GM19395 (cell line): Measurements from ENCODE around the gene MTTP.

Experiments used
- ATAC-seq: cut with Tn5 transposase; IDR thresholded peaks from one replicate; pipeline ENCODE4 v1.9.1; 2021; ENCODE audit warnings: mild to moderate bottlenecking, moderate library complexity; ENCODE audit not compliant: unreplicated experiment

The MTTP gene

DNA sequence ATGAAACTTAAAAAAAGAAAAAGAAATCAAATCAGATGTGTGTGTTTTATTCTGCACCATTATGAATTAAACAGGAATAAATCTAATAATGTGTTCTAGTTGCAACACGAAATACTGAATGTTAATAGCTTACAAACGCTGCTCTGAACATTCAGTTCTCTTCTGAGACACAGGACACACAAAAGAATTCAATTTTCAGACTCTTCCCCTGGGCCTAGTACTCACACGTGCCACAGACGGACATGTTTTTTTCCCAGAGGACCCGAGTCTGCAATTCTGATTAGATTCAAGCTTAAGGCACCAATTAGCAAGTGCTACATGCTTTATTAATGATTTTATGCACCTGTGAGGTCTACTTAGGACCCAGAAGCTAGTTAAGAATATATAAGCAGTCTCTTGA lies 62.5 kb downstream of the MTTP start:
- no peak for ATAC-seq

DNA sequence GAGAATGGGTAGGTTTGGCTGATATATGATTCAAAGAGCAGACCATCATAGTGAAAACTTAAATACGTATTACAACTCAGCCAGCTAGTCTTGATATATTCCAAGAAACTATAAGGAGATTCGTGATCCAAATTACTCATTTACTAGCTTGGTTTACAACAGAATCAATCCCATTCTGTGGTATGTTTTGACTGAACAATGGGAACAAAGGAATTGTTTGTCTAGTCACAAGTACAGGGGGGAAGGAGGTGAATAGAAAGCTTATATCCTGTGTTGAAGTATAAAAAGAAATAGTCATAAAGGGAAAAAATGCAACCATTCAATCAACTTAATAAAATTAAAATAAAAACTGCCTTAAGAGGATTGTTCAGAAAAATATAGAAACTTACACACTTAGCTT lies 66.1 kb downstream of the MTTP start:
- no peak for ATAC-seq

DNA sequence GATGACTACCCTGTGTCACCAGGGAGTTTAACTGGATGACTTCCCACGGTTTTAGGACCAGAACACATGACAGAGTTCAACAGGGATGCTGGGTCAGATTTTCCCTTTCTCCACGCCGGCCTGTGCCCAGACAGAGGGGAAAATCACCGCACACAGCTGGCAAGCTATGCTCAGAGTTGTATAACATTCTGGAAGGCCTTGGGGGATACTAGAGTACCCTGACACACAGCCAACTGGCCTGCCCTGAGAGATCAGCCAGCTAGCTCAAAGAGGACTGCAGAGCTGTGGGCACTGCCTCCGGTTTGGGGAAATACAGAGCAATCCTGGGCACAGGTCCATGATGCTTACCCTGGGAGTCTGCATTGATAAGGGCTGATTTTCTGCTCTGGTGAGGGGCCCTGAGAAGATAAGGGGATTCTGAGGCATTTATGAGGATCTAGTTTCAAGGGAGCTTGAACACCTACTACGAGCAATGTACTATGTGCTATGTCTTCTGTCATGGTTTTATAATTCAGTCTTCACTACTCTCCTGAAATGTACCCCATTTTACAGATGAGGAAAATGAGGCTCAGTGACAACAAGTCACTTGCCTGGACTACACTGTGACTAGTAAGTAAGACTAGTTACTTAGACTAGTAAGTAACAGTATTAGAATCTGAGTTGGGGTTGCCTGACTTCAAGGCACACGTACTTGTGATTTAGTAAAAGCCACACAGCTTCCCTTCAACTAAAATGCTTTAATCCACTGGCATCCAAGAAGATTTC lies 68.3 kb downstream of the MTTP start:
- ATAC-seq, result no peak

DNA sequence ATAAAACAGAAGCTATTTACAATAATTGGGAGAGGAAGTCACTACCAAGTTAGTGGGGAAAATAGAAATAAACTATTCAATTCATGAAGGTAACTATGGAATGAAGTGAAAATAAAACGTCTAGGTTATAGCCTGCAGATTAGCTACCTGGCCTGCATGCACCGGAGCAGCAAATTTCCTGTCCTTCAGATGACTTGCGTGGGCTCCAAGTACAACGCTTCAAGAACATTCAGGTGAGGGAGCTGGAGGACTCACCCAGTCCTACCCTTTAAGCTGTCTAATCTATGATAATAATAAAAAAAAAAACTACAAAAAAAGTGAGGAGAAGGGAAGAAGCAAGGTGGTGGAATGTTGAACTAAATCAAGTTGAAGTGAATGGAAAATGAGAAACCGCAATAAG lies 69.8 kb downstream of the MTTP start:
- ATAC-seq, result no peak

DNA sequence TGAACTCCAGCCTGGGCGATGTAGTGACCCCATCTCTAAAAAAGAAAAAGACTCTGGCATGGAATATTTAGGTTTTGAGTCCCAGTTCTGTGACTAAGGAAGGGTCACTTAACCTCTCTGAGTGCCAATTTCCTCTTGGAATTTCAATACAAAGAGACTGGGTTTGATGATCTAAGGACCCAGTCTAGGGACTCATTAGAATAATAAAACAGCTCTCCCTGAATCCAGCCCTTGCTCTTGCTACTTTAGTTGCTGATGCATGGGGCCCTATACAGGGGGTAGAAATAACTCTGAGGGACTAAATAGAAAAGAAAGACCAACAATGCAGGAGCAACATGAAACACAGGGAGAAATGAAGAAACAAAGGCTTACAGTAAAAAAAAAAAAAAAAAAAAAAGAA lies 70.4 kb downstream of the MTTP start:
- no peak for ATAC-seq

DNA sequence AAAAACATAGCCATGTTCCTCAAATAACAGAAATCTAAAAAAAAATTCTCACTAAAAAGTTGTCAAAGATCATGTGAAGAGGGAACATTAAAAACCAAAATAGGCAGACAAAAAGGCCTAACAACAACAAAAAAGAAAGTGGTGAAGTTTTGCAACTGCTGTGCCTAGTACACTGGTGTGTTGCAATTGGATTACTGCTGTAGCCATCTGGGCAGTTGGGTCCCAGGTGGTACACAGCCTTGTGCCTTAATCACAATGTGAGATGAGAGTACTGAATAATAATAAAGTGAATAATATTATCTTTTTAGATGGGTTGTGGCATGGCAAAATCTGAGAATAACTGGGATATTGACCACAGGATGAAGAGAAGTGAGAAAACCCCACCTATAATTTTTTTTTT lies 71.0 kb downstream of the MTTP start:
- ATAC-seq, result no peak

DNA sequence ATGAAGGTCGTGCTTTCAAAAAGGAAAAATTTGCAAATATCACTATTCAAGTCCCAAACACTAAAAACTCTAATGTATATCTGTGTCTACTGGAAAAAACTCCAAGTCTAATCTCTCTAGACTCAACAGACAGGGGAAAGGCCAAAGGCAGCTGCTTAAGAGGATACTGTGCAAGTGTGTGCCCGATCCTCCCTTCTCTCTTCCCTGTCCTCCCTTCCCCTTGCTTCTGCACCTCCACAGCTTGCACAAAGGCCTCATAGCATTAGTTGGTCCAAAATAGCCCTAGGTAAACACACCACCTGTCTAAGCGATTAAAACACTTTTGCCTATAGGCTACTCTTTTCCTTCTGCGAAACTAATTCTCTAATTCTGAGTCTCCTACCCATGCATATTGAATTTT lies 72.4 kb downstream of the MTTP start:
- ATAC-seq, result no peak

DNA sequence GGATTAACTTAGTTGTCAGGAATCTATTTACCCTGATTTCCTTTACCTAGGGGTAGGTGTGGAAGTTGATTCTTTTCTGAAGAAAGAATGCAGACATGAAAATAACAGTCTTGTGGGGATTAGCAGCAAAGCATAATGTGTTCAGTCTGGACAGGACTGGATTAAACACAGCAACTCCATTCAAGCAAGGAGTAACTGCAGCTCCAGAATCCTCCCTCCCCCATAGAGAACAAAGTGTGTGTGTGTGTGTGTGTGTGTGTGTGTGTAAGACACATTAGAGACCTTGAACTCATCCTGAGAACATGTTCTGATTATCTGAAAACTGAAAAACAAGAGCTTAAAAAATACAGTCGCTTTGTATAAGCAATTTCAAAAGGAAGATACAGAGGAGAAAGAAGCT lies 73.7 kb downstream of the MTTP start:
- no peak for ATAC-seq

DNA sequence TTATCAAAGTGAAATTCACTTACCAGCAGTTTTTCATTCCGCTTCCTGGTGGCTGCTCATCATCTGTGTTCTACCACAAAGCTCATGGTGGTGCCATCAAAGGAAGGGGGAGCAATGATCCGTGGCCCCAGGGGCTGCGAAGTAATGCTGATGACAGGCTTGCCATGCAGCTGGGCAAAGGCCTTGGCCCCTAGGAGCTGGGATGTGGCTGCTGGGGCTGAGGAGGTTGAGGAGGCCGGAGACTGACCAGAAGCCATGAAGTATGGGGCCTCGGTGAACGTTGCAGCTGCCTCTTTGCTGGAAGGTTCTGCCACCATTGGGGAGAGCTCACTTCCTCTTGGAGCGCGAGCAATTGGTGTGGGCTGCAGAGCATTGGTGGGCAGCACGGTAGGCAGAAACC lies 74.6 kb downstream of the MTTP start:
- no peak for ATAC-seq

DNA sequence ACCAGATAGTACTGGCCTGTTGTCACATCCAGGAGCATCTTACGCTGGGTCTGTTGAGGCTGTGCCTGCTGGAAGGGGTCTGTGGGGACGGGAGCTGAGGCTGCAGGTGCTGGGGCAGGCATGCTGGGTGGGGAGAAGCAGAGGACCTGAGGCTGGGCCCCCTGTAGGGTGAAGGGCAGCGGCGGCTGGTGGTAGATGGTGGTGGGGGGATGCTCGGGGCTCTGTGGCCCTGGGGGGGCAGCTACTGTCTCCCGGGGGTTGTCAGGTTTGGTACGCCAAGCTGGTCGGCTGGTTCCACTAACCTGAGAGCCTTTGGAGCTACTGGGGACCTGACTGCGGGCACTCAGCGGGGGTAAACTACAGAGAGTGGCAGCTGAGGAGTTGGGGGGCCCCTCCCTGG lies 75.2 kb downstream of the MTTP start:
- no peak for ATAC-seq

DNA sequence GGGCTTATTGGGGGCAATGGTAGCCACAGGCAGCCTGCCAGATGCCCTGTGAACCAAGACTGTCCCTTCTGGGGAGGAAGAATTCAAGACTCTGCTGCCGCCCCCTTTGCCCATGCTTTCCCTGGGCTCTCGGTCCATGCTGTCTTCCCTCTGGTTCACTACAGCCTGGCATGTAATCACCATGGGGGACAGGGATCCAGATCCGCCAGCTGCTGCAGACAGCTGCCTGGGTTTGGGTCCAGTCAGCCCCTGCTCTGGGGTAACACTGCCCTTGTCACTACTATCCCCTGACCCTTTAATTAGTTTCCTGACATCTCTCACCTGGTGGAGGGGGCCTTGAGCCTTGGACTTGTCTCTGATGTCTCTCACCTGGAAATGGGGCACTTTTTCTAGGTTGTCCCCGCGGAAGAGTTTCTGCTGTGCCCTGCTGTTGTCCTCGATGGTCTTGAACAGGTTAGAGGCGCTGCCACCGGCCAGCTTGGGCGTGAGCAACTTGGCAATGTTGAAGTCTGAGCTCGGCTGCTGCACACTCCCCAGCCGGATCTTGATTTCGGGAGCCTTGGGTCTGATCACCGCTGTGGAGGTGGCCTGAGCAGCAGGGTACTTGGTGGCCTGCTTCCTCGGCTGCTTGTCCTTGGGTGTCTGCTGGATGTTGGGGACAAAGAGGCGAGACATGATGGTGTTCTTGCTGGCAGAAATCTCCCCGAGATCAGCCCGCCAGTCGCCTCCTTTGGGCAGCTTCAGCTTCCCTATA lies 76.6 kb downstream of the MTTP start:
- no peak for ATAC-seq

DNA sequence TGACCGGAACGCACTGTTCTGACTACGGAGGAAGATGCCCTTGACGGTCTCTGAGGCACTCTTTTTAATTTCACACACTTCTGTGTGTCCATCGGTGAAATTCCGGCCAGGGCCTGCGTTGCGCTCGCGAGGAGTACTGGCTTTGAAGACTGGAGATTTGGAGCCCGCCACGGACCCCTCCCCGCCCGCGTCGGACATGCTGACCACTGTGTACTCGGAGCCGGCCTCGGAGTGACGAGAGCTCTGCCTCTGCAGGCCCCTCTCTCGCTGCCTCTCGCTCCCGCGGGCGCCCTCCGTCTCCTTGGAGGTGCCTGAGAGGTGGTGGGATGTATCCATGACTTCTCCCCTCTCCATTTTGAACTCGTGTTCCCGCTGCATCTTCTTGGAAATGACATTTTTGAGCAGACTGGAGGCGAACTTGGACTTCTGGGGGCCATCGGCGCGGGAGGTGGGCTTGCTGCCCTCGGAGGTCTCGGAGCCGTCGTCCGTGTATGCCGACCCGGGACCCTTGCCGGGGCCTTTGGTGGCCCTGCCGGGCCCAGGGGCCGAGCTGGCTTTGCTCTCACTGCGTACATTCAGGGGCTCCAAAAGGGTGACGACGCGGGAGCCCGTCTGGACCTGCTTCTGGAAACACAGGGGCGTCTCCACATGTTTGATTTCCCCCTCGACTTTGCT lies 77.3 kb downstream of the MTTP start:
- ATAC-seq, result no peak

DNA sequence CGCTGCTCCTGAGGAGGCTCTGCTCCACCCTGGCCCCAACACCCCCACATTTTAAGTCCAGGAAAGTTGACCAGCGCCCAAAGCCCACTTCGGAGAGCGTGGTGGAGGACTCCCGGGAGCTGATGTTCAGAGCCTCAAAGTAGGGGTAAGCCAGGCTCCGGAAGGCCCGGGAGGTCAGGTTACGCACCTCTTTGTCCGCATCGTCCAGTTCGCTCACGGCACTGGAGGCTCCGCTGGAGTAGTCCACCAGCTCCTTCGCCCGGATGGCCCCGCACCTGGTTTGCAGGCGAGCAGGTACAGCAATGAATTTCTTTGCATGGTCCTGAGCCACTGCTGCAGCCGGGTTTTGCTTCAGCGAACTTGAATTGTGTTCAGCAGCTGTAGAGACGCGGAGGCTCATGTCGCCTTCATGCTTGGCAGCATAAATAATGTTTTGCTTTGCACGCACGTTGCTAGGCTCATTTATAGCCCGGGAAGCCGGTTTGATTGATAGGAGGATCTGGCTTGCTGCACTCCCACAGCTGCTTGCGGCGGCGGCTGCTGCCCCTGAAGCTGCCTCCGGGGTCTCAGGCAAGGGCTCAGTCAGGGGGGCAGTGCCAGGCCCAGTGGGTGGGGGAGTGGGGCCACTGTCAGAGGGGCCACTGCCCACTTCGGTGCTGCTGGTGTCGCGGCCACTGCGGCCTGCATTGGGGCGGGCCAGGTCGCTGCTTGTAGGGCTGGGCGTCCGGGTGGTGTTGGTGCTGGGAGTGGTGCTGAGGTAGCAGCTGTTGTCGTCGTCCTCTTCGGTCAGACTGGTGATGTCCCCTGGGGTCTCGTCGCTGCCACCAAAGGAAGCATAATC lies 78.2 kb downstream of the MTTP start:
- no peak for ATAC-seq

DNA sequence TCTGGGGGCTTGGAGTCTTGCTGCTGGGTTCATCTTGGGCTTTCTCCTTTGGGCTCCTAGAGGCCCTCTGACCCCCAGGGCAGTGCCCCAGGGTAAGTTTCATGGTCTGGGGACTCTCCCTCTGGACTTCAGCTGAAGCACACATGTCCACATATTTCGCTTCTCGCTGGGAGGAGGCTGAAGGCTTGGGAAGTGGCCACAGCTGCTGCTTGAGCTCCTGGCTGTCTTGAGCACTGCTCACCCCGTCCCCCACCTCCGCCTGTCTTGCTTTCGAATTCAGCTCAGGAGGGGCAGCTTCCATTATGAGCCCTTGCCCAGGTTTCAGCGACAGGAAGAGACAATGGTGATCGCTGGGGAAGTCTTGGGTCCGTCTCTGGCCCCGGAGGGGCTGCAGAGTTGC lies 79.3 kb downstream of the MTTP start:
- ATAC-seq, result no peak

DNA sequence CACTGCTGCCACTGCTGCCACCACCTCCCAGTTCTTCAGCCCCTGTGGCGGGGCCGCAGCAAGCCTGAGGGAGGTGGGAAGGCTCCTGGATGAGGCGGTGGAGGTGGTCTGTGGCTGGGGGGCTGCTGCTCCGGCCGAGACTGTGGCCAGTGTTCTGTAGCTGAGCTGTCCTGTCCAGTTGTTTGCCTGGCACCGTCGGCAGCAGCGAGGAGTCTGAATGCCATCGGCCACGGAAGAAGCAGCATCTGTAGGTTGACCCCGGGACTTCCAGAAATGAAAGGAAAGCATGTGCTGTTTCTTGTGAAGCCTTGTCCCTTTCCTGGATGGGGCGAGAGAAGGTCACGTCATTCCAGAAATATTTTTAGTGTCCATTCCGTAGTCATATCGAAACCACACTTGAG lies 79.7 kb downstream of the MTTP start:
- no peak for ATAC-seq

DNA sequence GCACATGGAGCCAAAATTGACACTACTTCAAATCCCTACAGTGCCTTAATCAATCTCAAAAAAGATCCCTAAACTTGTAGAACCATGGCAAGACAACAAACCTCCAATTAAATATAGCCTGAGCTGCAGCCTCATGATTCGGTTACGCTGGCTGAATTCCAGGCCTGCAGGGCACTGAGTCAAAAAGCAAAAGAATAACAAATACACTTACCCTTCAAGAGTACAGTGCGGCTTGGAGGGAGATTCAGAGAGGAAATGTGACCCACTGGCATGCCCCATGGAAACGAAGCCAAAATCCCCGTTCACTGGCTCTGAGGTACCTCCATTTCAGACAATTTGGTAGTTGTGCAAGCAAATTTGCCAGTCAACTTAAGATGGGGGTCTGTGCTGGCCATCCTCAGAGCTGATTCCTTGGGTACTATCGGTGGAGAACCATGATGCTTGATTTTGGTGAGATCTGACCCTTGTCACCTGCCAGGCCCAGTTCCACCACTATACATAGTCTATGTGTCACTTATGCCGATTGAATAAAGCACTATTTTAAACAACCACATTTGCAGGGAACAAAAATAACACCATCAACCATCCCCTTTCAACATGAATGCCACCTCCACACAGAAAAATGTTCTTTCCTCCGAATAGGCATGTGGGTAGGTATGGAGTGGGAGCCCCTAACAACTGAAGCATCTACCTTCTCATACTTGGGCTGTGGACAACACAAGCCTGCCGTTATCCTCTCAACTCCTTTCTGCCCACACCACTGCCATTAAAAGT lies 80.9 kb downstream of the MTTP start:
- no peak for ATAC-seq

DNA sequence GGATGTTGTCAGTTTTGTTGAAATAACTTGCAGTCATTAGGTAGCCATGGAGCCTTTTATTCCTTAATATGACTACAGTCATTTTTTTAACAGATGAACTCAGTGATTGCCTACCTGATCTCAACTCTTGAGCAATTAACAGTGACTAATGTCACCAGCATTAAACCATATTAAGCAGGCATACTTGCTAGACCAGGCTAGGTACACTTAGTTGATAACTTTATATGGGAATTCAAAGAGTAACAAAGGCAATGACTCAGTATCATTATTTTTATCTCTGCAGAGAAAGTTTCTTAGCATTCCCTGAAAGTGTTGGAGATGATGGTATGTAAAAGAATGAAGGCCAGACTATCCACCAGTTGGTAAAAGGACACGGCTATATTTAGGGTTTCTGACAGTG lies 83.2 kb downstream of the MTTP start, which contains the start of gene C4orf54:
Gene C4orf54 (minus strand): TSS at position 31 of the 400 bp plus-strand sequence. CDS start 3,180 bp downstream, outside the sequence.
- no peak for ATAC-seq

DNA sequence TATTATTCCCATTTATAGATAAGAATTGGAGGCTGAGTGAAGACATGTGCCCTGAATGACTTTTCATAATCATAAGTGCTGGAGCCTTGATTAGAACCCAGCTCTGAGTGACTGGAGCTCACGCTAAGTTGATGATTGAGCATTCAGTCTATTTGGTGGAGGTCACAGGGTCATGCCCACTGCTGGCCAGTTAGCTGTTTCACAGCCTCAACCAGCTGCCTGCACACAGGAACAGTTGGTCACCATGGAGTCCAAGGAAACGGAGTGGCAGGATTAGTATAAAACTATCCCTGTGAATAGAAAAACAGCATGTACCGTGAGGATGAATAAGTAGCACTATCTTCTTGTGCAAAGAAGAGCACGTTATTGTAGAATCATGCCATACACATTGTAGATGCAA lies 84.0 kb downstream of the MTTP start:
- no peak for ATAC-seq

DNA sequence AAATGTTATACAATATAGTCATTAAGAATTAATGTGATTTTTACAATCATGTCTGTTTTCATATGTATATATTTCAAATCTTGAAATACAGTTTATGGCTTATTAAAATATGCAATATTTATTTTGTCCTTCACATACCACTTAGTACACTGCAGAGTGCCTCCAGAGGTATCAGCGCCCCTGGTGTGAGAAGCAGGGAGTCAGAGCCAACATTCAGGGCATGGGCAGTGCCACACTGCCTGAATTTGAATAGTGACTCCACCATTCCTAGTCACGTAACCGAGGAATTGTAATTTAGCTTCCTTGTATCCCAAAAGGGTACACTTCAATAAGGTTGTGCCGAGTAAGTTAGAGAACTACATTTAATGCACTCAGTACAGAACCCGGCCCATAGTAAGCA lies 87.3 kb downstream of the MTTP start:
- ATAC-seq, result no peak

DNA sequence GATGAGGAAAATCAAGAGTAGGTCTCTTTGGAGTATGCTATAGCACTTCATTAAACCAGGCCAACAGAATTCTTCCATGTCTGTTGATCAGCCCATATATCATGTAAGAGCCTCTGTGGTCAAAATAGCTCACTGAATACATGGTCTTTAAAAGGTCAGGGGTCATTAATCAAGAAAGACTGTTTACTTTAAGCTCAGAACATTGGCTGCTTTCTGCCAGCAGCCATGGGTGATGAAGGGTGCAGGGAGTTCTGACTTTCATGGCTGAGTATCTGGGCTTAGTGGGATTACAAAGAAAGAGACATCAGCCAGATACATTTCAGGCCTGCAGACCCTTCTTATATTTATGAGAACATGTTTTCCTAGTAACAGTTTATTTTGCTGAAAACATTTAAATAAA lies 90.1 kb downstream of the MTTP start:
- ATAC-seq, result no peak
